Measurements from ENCODE around the gene C1QTNF8. TPM values are rescaled to one million over a fixed set of nuclear protein-coding genes. Genes with fewer than 3 reads are reported as not detected.

C1QTNF8 gene
- total RNA-seq, 2 experiments from 2014 or later = not detected

DNA sequence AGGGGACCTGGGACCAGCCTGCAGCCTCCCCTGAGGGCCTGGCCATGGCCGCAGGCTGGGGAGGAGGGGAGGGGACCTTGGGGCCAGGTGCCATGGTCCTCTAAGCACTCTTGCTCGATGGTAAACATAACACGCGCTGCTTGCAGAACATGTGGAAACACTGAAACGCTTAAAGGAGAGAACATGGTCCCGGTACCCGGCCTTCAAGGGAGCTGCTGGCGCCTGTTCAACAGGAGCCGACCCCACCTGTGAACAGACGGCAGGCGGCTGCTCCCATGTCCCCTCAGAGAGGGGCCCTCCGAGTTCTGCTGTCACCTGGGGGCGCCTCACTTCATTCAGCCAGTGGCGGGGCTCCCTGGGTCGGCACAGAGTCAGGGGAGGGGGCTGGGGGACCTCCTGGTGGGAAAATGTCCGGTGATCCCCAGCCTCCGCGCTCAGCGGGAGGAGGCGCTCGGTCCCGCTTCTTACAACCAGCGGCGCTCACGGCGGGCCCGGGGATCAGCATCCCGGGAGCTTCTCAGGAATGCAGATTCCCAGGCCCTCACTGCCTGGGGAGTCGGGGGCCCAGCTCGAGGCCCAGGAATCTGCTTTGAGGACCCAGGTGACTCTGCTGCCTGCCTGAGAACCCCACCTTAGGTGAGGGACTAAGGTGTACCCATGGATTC is 24.4 kb downstream of the C1QTNF8 start:
- no peak overlapping the region for H3K4me3 ChIP-seq (ENCODE audit: low read depth, low read length, poor library complexity, severe bottlenecking)
- no peaks in the 10 kb centered on the region for H3K9me3 ChIP-seq (ENCODE audit: low read length)
- no peak overlapping the region for H2AFZ ChIP-seq (ENCODE audit: low read length)
- no peak for DNase-seq (ENCODE audit: low spot score)
- no peaks in the 10 kb centered on the region for H3K9me2 ChIP-seq (ENCODE audit: insufficient read depth, low read length)
- no peaks in the 10 kb centered on the region for H4K20me1 ChIP-seq (ENCODE audit: insufficient read depth, low read length)
- H3K4me2 ChIP-seq (ENCODE audit: low read length) = no peak overlapping the region
- no peaks in the 10 kb centered on the region for H3K79me2 ChIP-seq (ENCODE audit: insufficient read depth, low read depth, low read length)
- intact Hi-C loops (cut with micrococcal nuclease; ENCODE audit: unreplicated experiment) = no loop called here
- TF ChIP-seq EZH2phosphoT487 (IDR thresholded peaks at IDR 0.05; ENCODE audit: borderline replicate concordance, low read depth, low read length) = no peak
- TF ChIP-seq, protein P1, sequence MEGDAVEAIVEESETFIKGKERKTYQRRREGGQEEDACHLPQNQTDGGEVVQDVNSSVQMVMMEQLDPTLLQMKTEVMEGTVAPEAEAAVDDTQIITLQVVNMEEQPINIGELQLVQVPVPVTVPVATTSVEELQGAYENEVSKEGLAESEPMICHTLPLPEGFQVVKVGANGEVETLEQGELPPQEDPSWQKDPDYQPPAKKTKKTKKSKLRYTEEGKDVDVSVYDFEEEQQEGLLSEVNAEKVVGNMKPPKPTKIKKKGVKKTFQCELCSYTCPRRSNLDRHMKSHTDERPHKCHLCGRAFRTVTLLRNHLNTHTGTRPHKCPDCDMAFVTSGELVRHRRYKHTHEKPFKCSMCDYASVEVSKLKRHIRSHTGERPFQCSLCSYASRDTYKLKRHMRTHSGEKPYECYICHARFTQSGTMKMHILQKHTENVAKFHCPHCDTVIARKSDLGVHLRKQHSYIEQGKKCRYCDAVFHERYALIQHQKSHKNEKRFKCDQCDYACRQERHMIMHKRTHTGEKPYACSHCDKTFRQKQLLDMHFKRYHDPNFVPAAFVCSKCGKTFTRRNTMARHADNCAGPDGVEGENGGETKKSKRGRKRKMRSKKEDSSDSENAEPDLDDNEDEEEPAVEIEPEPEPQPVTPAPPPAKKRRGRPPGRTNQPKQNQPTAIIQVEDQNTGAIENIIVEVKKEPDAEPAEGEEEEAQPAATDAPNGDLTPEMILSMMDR (conservative IDR thresholded peaks at IDR 0.05; ENCODE audit: low read length) = no peak
- no peak overlapping the region for H3K27ac ChIP-seq (ENCODE audit: low read depth, low read length, poor library complexity, severe bottlenecking)
- no TSS peak for BruUV-seq (replicated peaks)
- no peaks in the 10 kb centered on the region for H3K36me3 ChIP-seq (ENCODE audit: insufficient read depth, low read length)
- no peaks in the 10 kb centered on the region for H3K4me1 ChIP-seq (ENCODE audit: insufficient read depth, low read length, poor library complexity, severe bottlenecking)
- POLR2A ChIA-PET = no interaction called here
- CTCF ChIA-PET (ENCODE audit: unreplicated experiment) = no interaction called here

- ChIA-PET POLR2A (no interaction called here), CTCF (ENCODE audit: unreplicated experiment) (no interaction called here)
- H3K4me1 ChIP-seq (ENCODE audit: insufficient read depth, low read length, poor library complexity, severe bottlenecking) = no peaks in the 10 kb centered on the region
- H3K9me2 ChIP-seq (ENCODE audit: insufficient read depth, low read length) = no peaks in the 10 kb centered on the region
- no peak overlapping the region for H3K4me2 ChIP-seq (ENCODE audit: low read length)
- BruUV-seq (replicated peaks) = no TSS peak
- no peak overlapping the region for H3K27ac ChIP-seq (ENCODE audit: low read depth, low read length, poor library complexity, severe bottlenecking)
- no peak for TF ChIP-seq EZH2phosphoT487 (IDR thresholded peaks at IDR 0.05; ENCODE audit: borderline replicate concordance, low read depth, low read length)
- TF ChIP-seq, protein P1 (conservative IDR thresholded peaks at IDR 0.05; ENCODE audit: low read length) = no peak
- H3K79me2 ChIP-seq (ENCODE audit: insufficient read depth, low read depth, low read length) = no peaks in the 10 kb centered on the region
- H4K20me1 ChIP-seq (ENCODE audit: insufficient read depth, low read length) = no peaks in the 10 kb centered on the region
- no peaks in the 10 kb centered on the region for H3K36me3 ChIP-seq (ENCODE audit: insufficient read depth, low read length)
- no peaks in the 10 kb centered on the region for H3K9me3 ChIP-seq (ENCODE audit: low read length)
- H2AFZ ChIP-seq (ENCODE audit: low read length) = no peak overlapping the region
- no peak overlapping the region for H3K4me3 ChIP-seq (ENCODE audit: low read depth, low read length, poor library complexity, severe bottlenecking)
- no peak for DNase-seq (ENCODE audit: low spot score)
- intact Hi-C loops (cut with micrococcal nuclease; ENCODE audit: unreplicated experiment) = no loop called here
These were observed 25.1 kb downstream of the C1QTNF8 start for GRCh38 chr16:1070864-1071408.

DNA sequence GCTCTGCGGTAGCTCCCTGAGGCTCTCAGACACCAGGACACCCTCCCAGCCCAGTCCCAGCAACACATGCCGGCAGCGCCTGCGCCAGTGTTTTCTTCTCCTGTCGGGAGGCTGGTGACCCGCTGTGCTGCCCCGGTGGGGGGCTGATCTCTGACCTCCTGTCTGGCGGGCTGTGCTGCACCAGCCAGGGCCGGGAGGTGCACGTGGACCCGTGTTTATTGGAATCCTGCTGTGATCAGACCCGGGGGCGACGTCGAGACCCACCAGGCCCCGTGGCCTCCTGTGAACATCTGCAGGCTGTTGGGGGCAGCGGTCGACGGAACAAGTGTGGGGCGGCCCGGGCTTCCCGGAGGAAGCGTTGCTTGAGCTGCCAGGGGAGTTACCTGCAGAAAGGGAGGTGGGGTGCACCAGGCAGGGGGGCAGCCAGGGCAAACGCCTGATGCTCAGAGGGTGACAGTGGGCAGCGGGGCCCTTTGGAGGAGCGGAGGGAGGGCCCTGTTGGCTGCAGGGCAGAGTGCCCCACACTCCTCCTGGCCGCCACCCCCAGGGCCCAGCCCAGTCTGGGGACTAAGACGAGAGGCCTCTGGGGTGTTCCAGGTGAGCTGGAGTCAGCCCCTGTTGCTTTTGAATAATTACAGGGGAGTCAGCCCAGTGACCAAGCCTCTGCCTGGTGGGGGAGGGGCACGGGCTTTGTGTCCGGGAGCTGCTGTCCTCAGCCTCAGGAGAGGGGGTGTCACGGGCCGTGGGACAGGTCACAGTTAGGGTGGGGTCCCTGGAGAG is 25.8 kb downstream of the C1QTNF8 start:
- H3K4me2 ChIP-seq (ENCODE audit: low read length) = no peak overlapping the region
- H3K9me3 ChIP-seq (ENCODE audit: low read length) = no peaks in the 10 kb centered on the region
- H3K36me3 ChIP-seq (ENCODE audit: insufficient read depth, low read length) = no peaks in the 10 kb centered on the region
- no peak overlapping the region for H3K4me3 ChIP-seq (ENCODE audit: low read depth, low read length, poor library complexity, severe bottlenecking)
- no peak for DNase-seq (ENCODE audit: low spot score)
- H3K27ac ChIP-seq (ENCODE audit: low read depth, low read length, poor library complexity, severe bottlenecking) = no peak overlapping the region
- no peaks in the 10 kb centered on the region for H4K20me1 ChIP-seq (ENCODE audit: insufficient read depth, low read length)
- CTCF ChIA-PET (ENCODE audit: unreplicated experiment) = no interaction called here
- no TSS peak for BruUV-seq (replicated peaks)
- H3K79me2 ChIP-seq (ENCODE audit: insufficient read depth, low read depth, low read length) = no peaks in the 10 kb centered on the region
- no peak overlapping the region for H2AFZ ChIP-seq (ENCODE audit: low read length)
- intact Hi-C loops (cut with micrococcal nuclease; ENCODE audit: unreplicated experiment) = no loop called here
- POLR2A ChIA-PET = no interaction called here
- no peak for TF ChIP-seq EZH2phosphoT487 (IDR thresholded peaks at IDR 0.05; ENCODE audit: borderline replicate concordance, low read depth, low read length)
- TF ChIP-seq, protein P1 (conservative IDR thresholded peaks at IDR 0.05; ENCODE audit: low read length) = no peak
- no peaks in the 10 kb centered on the region for H3K9me2 ChIP-seq (ENCODE audit: insufficient read depth, low read length)
- no peaks in the 10 kb centered on the region for H3K4me1 ChIP-seq (ENCODE audit: insufficient read depth, low read length, poor library complexity, severe bottlenecking)
